HCT116 (cell line): ENCODE measurements around the gene ASRGL1. TPM values are rescaled to one million over a fixed set of nuclear protein-coding genes. Genes with fewer than 3 reads are reported as not detected.

Source experiments
- ATAC-seq: fragments of 200-7000 bp; cut with Tn5 transposase; 2 replicates; pipeline ENCODE4 v1.9.1; 2020; ENCODE audit warnings: mild to moderate bottlenecking, moderate library complexity
- BruUV-seq: library from RNA; stranded (reverse); fragments of 400-500 nt; replicated peaks from 2 replicates; lab custom pipeline; 2021; lab: Mats Ljungman, UMichigan
- CTCF ChIA-PET: fragments of 300-600 bp; sonication (Branson Sonifier 250); formaldehyde crosslinking; loops from one replicate; lab custom pipeline; 2021; ENCODE audit warnings: antibody characterized with exemption; lab: Charles Lee
- POLR2A ChIA-PET: fragments of 300-600, 350-600 bp; sonication (Branson Sonifier 250); formaldehyde crosslinking; loops from one replicate; lab custom pipeline; 2021; ENCODE audit warnings: antibody characterized with exemption; lab: Charles Lee
- RAD21 ChIA-PET, 2 experiments: fragments of 300-600 bp; sonication (Branson Sonifier 250); formaldehyde crosslinking; loops; one replicate each; lab custom pipeline; 2023; ENCODE audit warnings: low total read pairs in 2 of 2; ENCODE audit not compliant: uncharacterized antibody in 2 of 2, unreplicated experiment in 2 of 2, low non-redundant PET in 1 of 2; lab: Charles Lee
- DNase-seq: peaks from one replicate; pipeline ENCODE4 v3.0.0-alpha.2; 2010; ENCODE audit warnings: low read depth, low spot score
- H2AFZ ChIP-seq: fragments of 200-600 bp; shearing (Covaris generic), sonication (generic); 2 replicates; pipeline ENCODE4 v1.6.1; 2017; ENCODE audit warnings: low read depth, mixed run types, mixed read lengths, antibody characterized with exemption, low read length; ENCODE audit not compliant: poor library complexity, severe bottlenecking
- H3K27ac ChIP-seq: 2 replicates; pipeline ENCODE4 v1.5.1; 2012; ENCODE audit warnings: low read depth, low read length
- H3K27me3 ChIP-seq: fragments of 200-600 bp; sonication (generic); 2 replicates; pipeline ENCODE4 v1.6.1; 2016; ENCODE audit warnings: mixed run types, low read length, mixed read lengths; ENCODE audit not compliant: insufficient read depth
- H3K36me3 ChIP-seq, 2 experiments: fragments of 200-500 bp in 1 of 2; fragments of 200-600 bp in 1 of 2; sonication (Bioruptor generic) in 1 of 2; sonication (generic) in 1 of 2; 2 replicates each; pipeline versions ENCODE4 v1.5.1 to v1.6.1; 2014 to 2016; ENCODE audit warnings: low read length in 2 of 2, inconsistent platforms in 1 of 2, mixed read lengths in 1 of 2, mixed run types in 1 of 2; ENCODE audit not compliant: insufficient read depth in 2 of 2, control insufficient read depth in 1 of 2
- H3K4me1 ChIP-seq, 2 experiments: fragments of 200-600 bp in 1 of 2; sonication (generic) in 1 of 2; 2 replicates each; pipeline versions ENCODE4 v1.5.1 to v1.6.1; 2012 to 2017; ENCODE audit warnings: low read length in 2 of 2, inconsistent platforms in 1 of 2, mild to moderate bottlenecking in 1 of 2, mixed read lengths in 1 of 2, mixed run types in 1 of 2, moderate library complexity in 1 of 2; ENCODE audit not compliant: insufficient read depth in 2 of 2, control insufficient read depth in 1 of 2
- H3K4me2 ChIP-seq: fragments of 200-600 bp; sonication (generic); 2 replicates; pipeline ENCODE4 v1.6.1; 2017; ENCODE audit warnings: mixed run types, low read length, mixed read lengths
- H3K4me3 ChIP-seq, 2 experiments: fragments of 200-600 bp in 1 of 2; sonication (generic) in 1 of 2; replicated peaks in 1 of 2; 2 replicates each; pipeline ENCODE4 v1.5.1; 2011 to 2016; ENCODE audit warnings: low read length in 2 of 2, control low read depth in 1 of 2, low read depth in 1 of 2, mild to moderate bottlenecking in 1 of 2, mixed read lengths in 1 of 2, mixed run types in 1 of 2
- H3K79me2 ChIP-seq: fragments of 200-600 bp; sonication (generic); 2 replicates; pipeline ENCODE4 v1.6.1; 2017; ENCODE audit warnings: mild to moderate bottlenecking, mixed run types, low read length, moderate library complexity, mixed read lengths; ENCODE audit not compliant: insufficient read depth
- H3K9ac ChIP-seq: fragments of 200-600 bp; sonication (generic); 2 replicates; pipeline ENCODE4 v1.6.1; 2016; ENCODE audit warnings: low read length, mixed read lengths
- H3K9me2 ChIP-seq: fragments of 200-600 bp; sonication (generic), shearing (Covaris generic); 2 replicates; pipeline ENCODE4 v1.6.1; 2017; ENCODE audit warnings: mixed run types, mild to moderate bottlenecking, moderate library complexity; ENCODE audit not compliant: insufficient read depth
- H3K9me3 ChIP-seq, 2 experiments: fragments of 200-500 bp in 1 of 2; fragments of 200-600 bp in 1 of 2; sonication (Bioruptor generic) in 1 of 2; sonication (generic) in 1 of 2; 2 replicates each; pipeline ENCODE4 v1.6.1; 2014 to 2017; ENCODE audit warnings: low read length in 2 of 2, mixed read lengths in 2 of 2, inconsistent platforms in 1 of 2, low read depth in 1 of 2, mild to moderate bottlenecking in 1 of 2, mixed run types in 1 of 2, moderate library complexity in 1 of 2; ENCODE audit not compliant: control insufficient read depth in 1 of 2, insufficient read depth in 1 of 2
- H4K20me1 ChIP-seq: fragments of 200-600 bp; sonication (generic), shearing (Covaris generic); 2 replicates; pipeline ENCODE4 v1.6.1; 2017; ENCODE audit warnings: mixed run types, mild to moderate bottlenecking, moderate library complexity; ENCODE audit not compliant: insufficient read depth
- ATF3 ChIP-seq: IDR thresholded peaks from 2 replicates; pipeline ENCODE4 v1.6.1; 2012
- CTCF ChIP-seq, 3 experiments: fragments of 200-600 bp in 1 of 3; sonication (generic) in 1 of 3; IDR thresholded peaks in 2 of 3; conservative IDR thresholded peaks in 1 of 3; 2 replicates each; pipeline ENCODE4 v1.5.1; 2012 to 2017; ENCODE audit warnings: low read depth in 2 of 3, low read length in 2 of 3, antibody characterized with exemption in 1 of 3, borderline replicate concordance in 1 of 3, control low read depth in 1 of 3, mild to moderate bottlenecking in 1 of 3, mixed read lengths in 1 of 3, mixed run types in 1 of 3, moderate library complexity in 1 of 3; ENCODE audit not compliant: insufficient read depth in 1 of 3
- ELF1 ChIP-seq: IDR thresholded peaks from 2 replicates; pipeline ENCODE4 v1.6.1; 2012; ENCODE audit warnings: low read depth, borderline replicate concordance
- EZH2 ChIP-seq: fragments of 200-600 bp; sonication (generic); IDR thresholded peaks from 2 replicates; pipeline ENCODE4 v1.6.1; 2017; ENCODE audit warnings: antibody characterized with exemption, mixed run types
- EZH2phosphoT487 ChIP-seq: fragments of 200-600 bp; IDR thresholded peaks from 2 replicates; pipeline ENCODE4 v1.6.1; 2018; ENCODE audit warnings: antibody characterized with exemption, borderline replicate concordance
- JUND ChIP-seq: IDR thresholded peaks from 2 replicates; pipeline ENCODE4 v1.6.1; 2012
- MAX ChIP-seq: IDR thresholded peaks from 2 replicates; pipeline ENCODE4 v1.6.1; 2012
- POLR2A ChIP-seq: IDR thresholded peaks from 2 replicates; pipeline ENCODE4 v1.7.0; 2011; ENCODE audit warnings: borderline replicate concordance; ENCODE audit not compliant: insufficient read depth, insufficient read length; ENCODE audit errors: extremely low read depth
- REST ChIP-seq: IDR thresholded peaks from 2 replicates; pipeline ENCODE4 v1.6.1; 2012; ENCODE audit warnings: low read depth
- SIN3A ChIP-seq: IDR thresholded peaks from 2 replicates; pipeline ENCODE4 v1.6.1; 2012; ENCODE audit warnings: low read depth
- SP1 ChIP-seq: IDR thresholded peaks from 2 replicates; pipeline ENCODE4 v1.6.1; 2012; ENCODE audit warnings: low read depth
- SRF ChIP-seq: IDR thresholded peaks from 2 replicates; pipeline ENCODE4 v1.6.1; 2012; ENCODE audit warnings: low read depth
- YY1 ChIP-seq: IDR thresholded peaks from 2 replicates; pipeline ENCODE4 v1.6.1; 2011; ENCODE audit warnings: low read length, low read depth, moderate library complexity, mild to moderate bottlenecking; ENCODE audit not compliant: insufficient replicate concordance; ENCODE audit errors: extremely low read depth
- ZNF274 ChIP-seq: fragments of 200-500 bp; sonication (Bioruptor generic); IDR thresholded peaks from 2 replicates; pipeline ENCODE4 v1.6.1; 2014; ENCODE audit warnings: mild to moderate bottlenecking, low read depth, low read length, inconsistent platforms
- intact Hi-C: fragments of 100-400 bp; cut with micrococcal nuclease; formaldehyde crosslinking; loops from 2 replicates; pipeline ENCODE4 v1.10.0; 2022
- total RNA-seq: library from RNA; stranded (reverse); gene quantifications from one replicate; pipeline ENCODE4 v1.2.1, GENCODE V29; 2021; ENCODE audit not compliant: unreplicated experiment

Gene ASRGL1
- total RNA-seq, 1 experiment from 2014 or later = 27.6 TPM

GRCh38 chr11:62437616-62438015 lies 100.4 kb downstream of the ASRGL1 start:
- Histone ChIP-seq H3K79me2 (no peaks in the 10 kb centered on the region), H3K27me3 (no peaks in the 10 kb centered on the region), H3K9ac (no peak overlapping the region), H3K4me1 (peaks cover 4 to 7% of the 10 kb centered on the region in 2 experiments; a peak in 3 of 4 replicates), H3K9me2 (no peaks in the 10 kb centered on the region), H3K36me3 (no peaks in the 10 kb centered on the region), H2AFZ (no peak overlapping the region), H3K4me2 (no peak overlapping the region), H3K27ac (no peak overlapping the region), H3K9me3 (no peaks in the 10 kb centered on the region), H3K4me3 (no peak overlapping the region), H4K20me1 (no peaks in the 10 kb centered on the region)
- ChIA-PET RAD21 (no interaction called here), CTCF (interaction anchor here (1.4 to 2.5 kb wide), 2 partner anchors 11 to 13 kb away, joined by 5 to 13 read pairs; no protein-coding TSS in a partner anchor), POLR2A (interaction anchor here (1.4 kb wide), 1 partner anchor 13 kb away, joined by 3 read pairs; no protein-coding TSS in a partner anchor)
- TF ChIP-seq EZH2 (no peak), ZNF274 (no peak), SRF (no peak)
- no TSS peak for BruUV-seq
- ATAC-seq (no peak), DNase-seq (no peak)
- intact Hi-C loops = no loop called here

GRCh38 chr11:62438641-62439040 lies 101.4 kb downstream of the ASRGL1 start:
- Histone ChIP-seq H3K4me3 (no peak overlapping the region), H3K9ac (no peak overlapping the region), H2AFZ (no peak overlapping the region), H3K27ac (no peak overlapping the region), H3K9me2 (no peaks in the 10 kb centered on the region), H3K36me3 (no peaks in the 10 kb centered on the region), H3K4me2 (no peak overlapping the region), H3K9me3 (no peaks in the 10 kb centered on the region), H3K27me3 (no peaks in the 10 kb centered on the region), H4K20me1 (no peaks in the 10 kb centered on the region), H3K4me1 (peaks cover 4 to 7% of the 10 kb centered on the region in 2 experiments; a peak in 3 of 4 replicates), H3K79me2 (no peaks in the 10 kb centered on the region)
- ATAC-seq = no peak
- ChIA-PET POLR2A (no interaction called here), CTCF (no interaction called here), RAD21 (no interaction called here)
- intact Hi-C loops = no loop called here
- BruUV-seq = no TSS peak
- no peak for DNase-seq
- TF ChIP-seq SIN3A = no peak
- no peak for TF ChIP-seq JUND
- TF ChIP-seq SP1 = no peak
- no peak for TF ChIP-seq EZH2phosphoT487
- no peak for TF ChIP-seq CTCF (IDR thresholded peaks at IDR 0.05 in 2 of 3, conservative IDR thresholded peaks at IDR 0.05 in 1 of 3; ENCODE audit: borderline replicate concordance in 1 of 3, insufficient read depth in 1 of 3, low read depth in 2 of 3, low read length in 2 of 3)
- TF ChIP-seq ELF1 = no peak
- TF ChIP-seq EZH2 = no peak
- TF ChIP-seq REST = no peak
- no peak for TF ChIP-seq SRF
- no peak for TF ChIP-seq YY1
- TF ChIP-seq POLR2A = no peak
- TF ChIP-seq ATF3 = no peak
- TF ChIP-seq MAX = no peak
